Neutrophil (primary cell): ENCODE data around the gene HAS3.
"Not testable (repeated sequence)": the region's sequence is repeated elsewhere in the genome, so short reads cannot be mapped to it uniquely, and the experiment has no call there.

Source experiments
- H3K27ac ChIP-seq: fragments of 200-600 bp; sonication (generic); 2 replicates; pipeline ENCODE4 v1.5.1; 2016; ENCODE audit warnings: mild to moderate bottlenecking, moderate library complexity
- H3K27me3 ChIP-seq: fragments of 200-600 bp; sonication (generic); 2 replicates; pipeline ENCODE4 v1.6.0; 2016; ENCODE audit warnings: mild to moderate bottlenecking
- H3K36me3 ChIP-seq: fragments of 200-600 bp; sonication (generic); 2 replicates; pipeline ENCODE4 v1.5.1; 2017
- H3K4me1 ChIP-seq, 2 experiments: fragments of 200-600 bp in 1 of 2; sonication (generic) in 1 of 2; 1 replicate in 1 of 2; 2 replicates in 1 of 2; pipeline versions ENCODE4 v1.5.1 to v1.6.1; 2013 to 2016; ENCODE audit warnings: low read depth in 1 of 2, low read length in 1 of 2, mild to moderate bottlenecking in 1 of 2, moderate library complexity in 1 of 2; ENCODE audit not compliant: control insufficient read depth in 1 of 2, insufficient read depth in 1 of 2
- H3K4me3 ChIP-seq, 2 experiments: fragments of 200-600 bp in 1 of 2; sonication (generic) in 1 of 2; 1 replicate in 1 of 2; 2 replicates in 1 of 2; pipeline ENCODE4 v1.5.1; 2013 to 2016; ENCODE audit warnings: low read depth in 1 of 2, low read length in 1 of 2, mild to moderate bottlenecking in 1 of 2, moderate library complexity in 1 of 2
- H3K9me3 ChIP-seq: fragments of 200-600 bp; sonication (generic); 2 replicates; pipeline ENCODE4 v1.5.1; 2016
- TF ChIP-seq, protein P1 (sequence below): fragments of 200-600 bp; sonication (generic); IDR thresholded peaks from 2 replicates; pipeline ENCODE4 v1.5.1; 2016; ENCODE audit warnings: antibody characterized with exemption

The HAS3 gene

DNA sequence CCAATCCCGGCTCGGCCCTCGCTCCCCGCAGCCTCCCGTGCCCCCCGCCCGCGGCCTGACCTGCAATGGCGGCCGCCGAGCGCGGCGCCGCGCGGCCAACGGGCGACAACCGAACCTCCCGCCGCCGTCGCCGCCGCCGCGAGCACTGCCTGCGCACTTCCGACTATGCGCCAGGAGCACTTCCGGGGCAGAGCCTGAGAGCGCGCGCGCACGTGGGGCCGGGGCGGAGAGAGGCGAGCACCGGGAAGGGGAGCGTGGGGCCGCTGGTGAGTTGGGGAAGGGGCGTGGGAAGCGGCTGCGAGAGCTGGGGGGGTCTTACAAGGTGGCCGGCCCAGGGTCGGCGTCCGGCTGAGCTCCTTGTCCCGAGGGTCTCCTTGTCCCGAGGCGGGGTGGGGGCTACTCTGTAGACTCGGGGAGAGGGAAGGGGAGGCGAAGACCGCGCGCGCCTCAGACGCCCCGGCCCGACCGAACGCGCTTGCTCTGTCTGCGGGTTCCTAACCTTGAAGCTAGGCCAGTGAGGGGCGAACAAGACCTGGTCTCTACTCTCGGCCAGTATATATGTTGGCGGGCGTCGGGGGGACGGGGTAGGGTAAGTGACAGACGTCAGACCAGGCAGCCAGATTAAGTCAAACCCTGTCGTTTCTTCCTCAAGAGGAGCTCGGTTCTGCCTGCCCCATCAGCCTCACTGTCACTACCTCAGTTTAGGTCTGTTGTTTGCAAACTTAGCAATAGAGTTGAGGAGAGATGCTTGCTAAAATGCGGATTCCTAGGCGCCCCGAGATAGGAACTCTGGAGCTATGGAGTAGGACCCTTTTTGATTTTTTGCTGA is 27.2 kb downstream of the HAS3 start, which contains the start of the genes CHTF8 and UTP4:
Gene CHTF8, minus strand, starts transcription at position 165 of the 829 bp plus-strand sequence. CDS start 11,130 bp downstream, outside the sequence.
Gene UTP4, plus strand, starts transcription at position 226 of the 829 bp plus-strand sequence. CDS start 811 bp downstream, outside the sequence.
- Histone ChIP-seq H3K4me3 (peak within 1 kb of the TSS; percentile 85 to 88), H3K36me3 (no peaks in the 10 kb centered on the region), H3K9me3 (no peaks in the 10 kb centered on the region), H3K4me1 (peaks cover 17 to 20% of the 10 kb centered on the region in 2 experiments), H3K27ac (peak within 1 kb of the TSS; percentile 92), H3K27me3 (no peaks in the 10 kb centered on the region)
- TF ChIP-seq, protein P1, sequence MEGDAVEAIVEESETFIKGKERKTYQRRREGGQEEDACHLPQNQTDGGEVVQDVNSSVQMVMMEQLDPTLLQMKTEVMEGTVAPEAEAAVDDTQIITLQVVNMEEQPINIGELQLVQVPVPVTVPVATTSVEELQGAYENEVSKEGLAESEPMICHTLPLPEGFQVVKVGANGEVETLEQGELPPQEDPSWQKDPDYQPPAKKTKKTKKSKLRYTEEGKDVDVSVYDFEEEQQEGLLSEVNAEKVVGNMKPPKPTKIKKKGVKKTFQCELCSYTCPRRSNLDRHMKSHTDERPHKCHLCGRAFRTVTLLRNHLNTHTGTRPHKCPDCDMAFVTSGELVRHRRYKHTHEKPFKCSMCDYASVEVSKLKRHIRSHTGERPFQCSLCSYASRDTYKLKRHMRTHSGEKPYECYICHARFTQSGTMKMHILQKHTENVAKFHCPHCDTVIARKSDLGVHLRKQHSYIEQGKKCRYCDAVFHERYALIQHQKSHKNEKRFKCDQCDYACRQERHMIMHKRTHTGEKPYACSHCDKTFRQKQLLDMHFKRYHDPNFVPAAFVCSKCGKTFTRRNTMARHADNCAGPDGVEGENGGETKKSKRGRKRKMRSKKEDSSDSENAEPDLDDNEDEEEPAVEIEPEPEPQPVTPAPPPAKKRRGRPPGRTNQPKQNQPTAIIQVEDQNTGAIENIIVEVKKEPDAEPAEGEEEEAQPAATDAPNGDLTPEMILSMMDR, result peak; percentile 48

DNA sequence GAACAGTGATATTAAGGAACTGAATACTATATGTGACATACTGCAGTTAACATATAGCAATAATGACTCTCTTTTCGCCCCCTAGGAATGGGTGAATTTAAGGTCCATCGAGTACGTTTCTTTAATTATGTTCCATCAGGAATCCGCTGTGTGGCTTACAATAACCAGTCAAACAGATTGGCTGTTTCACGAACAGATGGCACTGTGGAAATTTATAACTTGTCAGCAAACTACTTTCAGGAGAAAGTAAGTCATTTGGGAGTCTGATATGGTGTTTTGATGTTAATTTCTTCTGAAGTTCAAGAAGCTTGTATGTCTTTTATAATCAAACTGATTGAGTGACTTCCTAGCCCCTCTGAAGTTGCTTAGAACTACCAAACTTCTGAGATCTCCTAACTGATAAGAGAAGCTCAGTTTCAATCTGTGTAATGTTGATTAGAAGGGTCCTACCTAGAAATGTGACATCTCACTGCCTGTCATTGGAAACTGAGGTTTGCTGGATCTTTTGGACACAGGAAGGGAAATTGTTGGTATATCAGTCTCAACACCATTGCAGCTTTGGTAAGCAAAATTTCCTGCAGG is 28.0 kb downstream of the HAS3 start:
- TF ChIP-seq, protein P1, result no peak
- Histone ChIP-seq H3K27ac (no peak overlapping the region), H3K4me3 (no peak overlapping the region), H3K9me3 (no peaks in the 10 kb centered on the region), H3K36me3 (no peaks in the 10 kb centered on the region), H3K27me3 (no peaks in the 10 kb centered on the region), H3K4me1 (peaks cover 17 to 20% of the 10 kb centered on the region in 2 experiments)

DNA sequence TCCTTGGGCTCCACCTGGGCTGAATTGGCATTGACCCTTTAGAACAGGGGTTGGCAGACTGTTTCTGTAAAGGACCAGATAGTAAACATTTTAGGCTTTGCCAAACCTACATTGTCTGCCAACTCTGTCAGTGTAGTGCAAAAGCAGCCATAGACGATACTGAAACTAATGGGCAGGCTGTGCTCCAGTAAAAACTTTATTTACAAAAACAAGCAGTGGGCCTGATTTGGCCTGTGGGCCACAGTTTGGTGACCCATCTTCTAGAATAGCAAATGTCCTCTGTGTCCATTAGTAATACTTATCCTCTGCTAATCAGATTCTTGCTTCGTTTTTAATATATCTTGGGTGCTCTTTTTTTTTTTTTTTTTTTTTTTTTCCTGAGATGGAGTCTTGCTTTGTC is 33.2 kb downstream of the HAS3 start:
- TF ChIP-seq, protein P1, result no peak
- H3K27ac ChIP-seq, result no peak overlapping the region
- no peaks in the 10 kb centered on the region for H3K4me1 ChIP-seq
- no peaks in the 10 kb centered on the region for H3K27me3 ChIP-seq
- peaks cover 8% of the 10 kb centered on the region for H3K36me3 ChIP-seq
- H3K4me3 ChIP-seq, result no peak overlapping the region
- H3K9me3 ChIP-seq, result no peaks in the 10 kb centered on the region

DNA sequence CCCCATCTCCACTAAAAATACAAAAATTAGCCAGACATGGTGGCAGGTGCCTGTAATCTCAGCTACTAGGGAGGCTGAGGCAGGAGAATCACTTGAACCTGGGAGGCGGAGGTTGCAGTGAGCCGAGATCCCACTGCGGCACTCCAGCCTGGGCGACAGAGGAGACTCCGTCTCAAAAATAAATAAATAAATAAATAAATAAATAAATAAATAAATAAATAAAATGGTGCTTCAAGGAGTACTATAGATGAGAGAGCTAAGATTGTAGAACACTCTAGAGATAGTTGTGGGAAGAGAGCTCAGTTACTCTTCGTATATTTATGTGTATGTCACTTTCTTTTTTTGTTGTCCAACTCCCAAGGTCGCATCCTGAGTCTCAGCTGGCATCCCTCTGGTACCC is 34.0 kb downstream of the HAS3 start:
- H3K36me3 ChIP-seq, H3K27ac ChIP-seq, H3K4me3 ChIP-seq, H3K9me3 ChIP-seq, H3K27me3 ChIP-seq, H3K4me1 ChIP-seq: not testable (repeated sequence)

DNA sequence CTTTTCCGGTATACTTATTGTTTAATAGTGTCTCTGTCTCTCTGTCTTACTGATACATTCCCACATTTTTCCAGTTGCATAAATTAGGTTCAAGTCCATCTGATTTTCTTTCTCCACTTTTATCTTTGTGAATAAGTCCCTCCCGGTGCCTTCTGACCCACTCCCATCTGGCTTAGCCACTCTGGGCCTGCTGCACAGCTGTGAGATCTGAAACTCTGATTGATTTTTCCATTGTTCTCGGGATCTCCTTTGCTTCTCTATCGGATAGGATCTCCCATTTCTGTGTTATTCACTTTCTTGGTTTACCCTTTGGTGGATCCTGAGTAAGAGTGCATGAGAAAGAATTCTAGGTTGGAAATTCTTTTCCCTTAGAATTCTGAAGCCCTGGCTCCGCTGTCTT is 35.6 kb downstream of the HAS3 start:
- Histone ChIP-seq H3K36me3 (peaks cover 11% of the 10 kb centered on the region), H3K4me3 (no peak overlapping the region), H3K27me3 (no peaks in the 10 kb centered on the region), H3K27ac (no peak overlapping the region), H3K4me1 (no peaks in the 10 kb centered on the region), H3K9me3 (no peaks in the 10 kb centered on the region)
- TF ChIP-seq, protein P1, result no peak

DNA sequence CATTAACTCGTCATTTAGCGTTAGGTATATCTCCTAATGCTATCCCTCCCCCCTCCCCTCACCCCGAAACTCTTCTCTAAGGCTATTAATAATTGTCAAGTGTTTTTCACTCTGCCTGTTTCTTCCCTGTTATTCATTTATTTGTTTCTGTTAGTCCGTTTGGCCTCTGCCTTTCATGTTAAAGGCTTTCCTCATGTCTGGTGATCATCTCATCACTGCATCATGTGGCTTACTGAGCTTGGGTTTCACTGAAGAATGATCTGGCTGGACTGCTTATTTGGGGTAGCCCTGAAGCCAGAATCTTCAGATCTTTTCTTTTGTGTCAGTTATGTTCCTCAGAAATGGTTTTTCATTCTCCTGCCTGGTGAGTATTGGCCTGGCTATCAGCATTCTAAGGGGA is 36.5 kb downstream of the HAS3 start:
- Histone ChIP-seq H3K27me3 (no peaks in the 10 kb centered on the region), H3K4me3 (no peak overlapping the region), H3K36me3 (peaks cover 11% of the 10 kb centered on the region), H3K4me1 (no peaks in the 10 kb centered on the region), H3K9me3 (no peaks in the 10 kb centered on the region), H3K27ac (no peak overlapping the region)
- TF ChIP-seq, protein P1, result no peak
